GM13976 (cell line): ENCODE data around the gene DIPK1B.

Experiments
- DNase-seq: peaks from one replicate; pipeline ENCODE4 v3.0.0; 2012; ENCODE audit warnings: low spot score
- CTCF ChIP-seq: IDR thresholded peaks from 2 replicates; pipeline ENCODE4 v1.5.1; 2012; ENCODE audit warnings: borderline replicate concordance, mild to moderate bottlenecking; ENCODE audit not compliant: insufficient read depth; ENCODE audit errors: extremely low read depth, missing control alignments, control extremely low read depth
- in situ Hi-C: fragments of 300-500 bp; cut with MboI; formaldehyde crosslinking; loops from one replicate; pipeline ENCODE4 v1.12.0; 2022; ENCODE audit warnings: low sequenced_read_pairs, mixed read lengths, inconsistent platforms; ENCODE audit not compliant: unreplicated experiment

The DIPK1B gene

GRCh38 chr9:136684339-136684738 is 28.0 kb upstream of the DIPK1B start:
- no peak for DNase-seq
- in situ Hi-C loops: no loop called here
- TF ChIP-seq CTCF: no peak

- no peak for DNase-seq
- in situ Hi-C loops: no loop called here
- no peak for TF ChIP-seq CTCF
Observed at GRCh38 chr9:136684799-136685198, 27.6 kb upstream of the DIPK1B start.

- in situ Hi-C loops: no loop called here
- no peak for TF ChIP-seq CTCF
- no peak for DNase-seq
Observed at GRCh38 chr9:136685216-136685615, 27.2 kb upstream of the DIPK1B start.

- DNase-seq: no peak
- no peak for TF ChIP-seq CTCF
- in situ Hi-C loops: no loop called here
Observed at GRCh38 chr9:136685790-136686533, 26.4 kb upstream of the DIPK1B start.

GRCh38 chr9:136686534-136686793 is 25.9 kb upstream of the DIPK1B start:
- TF ChIP-seq CTCF: no peak
- no peak for DNase-seq
- in situ Hi-C loops: no loop called here

- TF ChIP-seq CTCF: no peak
- in situ Hi-C loops: no loop called here
- peak; percentile 96 for DNase-seq
Observed at GRCh38 chr9:136686794-136687711, 25.3 kb upstream of the DIPK1B start, which contains the start of gene AGPAT2. Gene AGPAT2 (minus strand): TSS chr9:136687457. CDS start chr9:136687357, 100 bp downstream.
